HFFc6 (cell line): ENCODE measurements around the gene GABBR2. TPM values are rescaled to one million over a fixed set of nuclear protein-coding genes. Genes with fewer than 3 reads are reported as not detected.

Experiments used
- DNase-seq: peaks from one replicate; pipeline ENCODE4 v3.0.0-alpha.2; 2018
- H3K27ac Mint-ChIP-seq: 2 replicates; pipeline ENCODE4 v1.8.0; 2020; ENCODE audit warnings: mild to moderate bottlenecking, mixed read lengths
- H3K27me3 Mint-ChIP-seq: 2 replicates; pipeline ENCODE4 v1.8.0; 2021; ENCODE audit warnings: mild to moderate bottlenecking, moderate library complexity, mixed read lengths; ENCODE audit not compliant: insufficient read depth
- H3K36me3 Mint-ChIP-seq: 2 replicates; pipeline ENCODE4 v1.8.0; 2021; ENCODE audit warnings: low read depth, mixed read lengths
- H3K4me1 Mint-ChIP-seq: 2 replicates; pipeline ENCODE4 v1.8.0; 2020; ENCODE audit warnings: low read depth, mixed read lengths
- H3K4me3 Mint-ChIP-seq: 2 replicates; pipeline ENCODE4 v1.8.0; 2020; ENCODE audit warnings: mild to moderate bottlenecking, moderate library complexity, mixed read lengths
- H3K9me3 Mint-ChIP-seq: 2 replicates; pipeline ENCODE4 v1.8.0; 2020; ENCODE audit warnings: mild to moderate bottlenecking, mixed read lengths
- total RNA-seq, 6 experiments: library from RNA; stranded (reverse); fragmentation: NEBNext Ultra II Directional; extraction: Animal tissue kit (Norgen Biotek cat#: 25700); gene quantifications; 2 replicates in 1 of 6; 3 replicates in 5 of 6; pipeline ENCODE4 v1.2.3, GENCODE V29; 2021
- TF ChIP-seq, protein P1 (sequence below): fragments of 200-600 bp; sonication (generic); IDR thresholded peaks from 2 replicates; pipeline ENCODE4 v1.5.0; 2021; ENCODE audit warnings: antibody characterized with exemption, mild to moderate bottlenecking

Gene GABBR2
- total RNA-seq, 6 experiments from 2014 or later: 3.1 to 9.3 (median 7.6) TPM

DNA sequence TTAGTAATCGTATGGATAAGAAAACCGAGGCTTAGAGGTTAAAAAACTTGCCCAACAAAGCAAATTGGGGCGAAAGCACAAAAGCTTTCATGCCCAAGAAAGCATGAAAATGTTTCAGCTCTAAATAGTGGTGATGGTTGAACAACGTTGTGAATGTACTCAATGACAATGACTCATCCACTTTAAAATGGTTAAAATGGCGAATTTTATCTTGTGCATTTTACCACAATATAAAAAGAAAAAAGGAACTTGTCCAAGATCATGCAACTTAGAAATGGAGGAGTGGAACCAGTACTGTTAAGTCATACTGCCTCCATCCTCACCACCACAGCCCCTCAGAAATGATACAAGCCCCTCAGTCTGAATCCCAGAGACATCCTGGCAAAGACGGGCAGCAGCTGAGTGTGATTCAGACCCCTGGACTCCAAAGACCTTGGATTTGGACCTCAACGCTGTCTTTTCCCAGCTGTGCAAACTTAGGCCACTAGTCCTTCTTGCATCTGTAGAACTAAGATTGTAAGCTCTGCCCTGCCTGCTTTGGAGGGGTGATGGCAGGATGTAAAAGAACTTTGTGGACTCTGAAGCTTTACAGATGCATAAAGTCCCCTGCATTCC lies 158.4 kb downstream of the GABBR2 start:
- TF ChIP-seq, protein P1, sequence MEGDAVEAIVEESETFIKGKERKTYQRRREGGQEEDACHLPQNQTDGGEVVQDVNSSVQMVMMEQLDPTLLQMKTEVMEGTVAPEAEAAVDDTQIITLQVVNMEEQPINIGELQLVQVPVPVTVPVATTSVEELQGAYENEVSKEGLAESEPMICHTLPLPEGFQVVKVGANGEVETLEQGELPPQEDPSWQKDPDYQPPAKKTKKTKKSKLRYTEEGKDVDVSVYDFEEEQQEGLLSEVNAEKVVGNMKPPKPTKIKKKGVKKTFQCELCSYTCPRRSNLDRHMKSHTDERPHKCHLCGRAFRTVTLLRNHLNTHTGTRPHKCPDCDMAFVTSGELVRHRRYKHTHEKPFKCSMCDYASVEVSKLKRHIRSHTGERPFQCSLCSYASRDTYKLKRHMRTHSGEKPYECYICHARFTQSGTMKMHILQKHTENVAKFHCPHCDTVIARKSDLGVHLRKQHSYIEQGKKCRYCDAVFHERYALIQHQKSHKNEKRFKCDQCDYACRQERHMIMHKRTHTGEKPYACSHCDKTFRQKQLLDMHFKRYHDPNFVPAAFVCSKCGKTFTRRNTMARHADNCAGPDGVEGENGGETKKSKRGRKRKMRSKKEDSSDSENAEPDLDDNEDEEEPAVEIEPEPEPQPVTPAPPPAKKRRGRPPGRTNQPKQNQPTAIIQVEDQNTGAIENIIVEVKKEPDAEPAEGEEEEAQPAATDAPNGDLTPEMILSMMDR: peak; percentile 10; the same call in 1 of the 2 replicates
- H3K4me1 Mint-ChIP-seq: peaks cover 43% of the 10 kb centered on the region
- peak; percentile 39 for DNase-seq
- H3K27me3 Mint-ChIP-seq: no peaks in the 10 kb centered on the region; the same call in 1 of the 2 replicates
- H3K4me3 Mint-ChIP-seq: peak overlapping the region; percentile 56
- no peaks in the 10 kb centered on the region for H3K9me3 Mint-ChIP-seq
- H3K27ac Mint-ChIP-seq: peak overlapping the region; percentile 73
- no peaks in the 10 kb centered on the region for H3K36me3 Mint-ChIP-seq

DNA sequence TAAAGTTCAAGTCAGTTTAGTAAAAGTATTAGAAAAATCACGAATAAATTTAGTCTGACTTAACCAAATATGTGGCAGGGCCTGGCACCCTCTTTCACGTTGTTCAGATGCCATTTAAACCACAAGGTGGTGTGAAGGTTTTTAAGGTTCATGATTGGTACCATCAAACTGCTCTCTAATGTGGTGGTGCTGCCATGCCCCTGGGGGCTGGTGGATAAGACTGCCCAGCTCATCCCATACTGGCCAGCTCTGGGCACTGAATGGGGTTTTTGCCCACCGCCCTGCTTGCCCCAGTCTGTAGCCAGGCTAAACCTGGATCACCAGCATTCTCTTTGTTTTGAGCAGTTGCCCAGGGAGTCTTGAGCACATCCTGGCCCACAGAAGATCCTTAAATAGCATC lies 159.3 kb downstream of the GABBR2 start:
- no peak for DNase-seq
- TF ChIP-seq, protein P1: no peak
- H3K9me3 Mint-ChIP-seq: no peaks in the 10 kb centered on the region
- H3K36me3 Mint-ChIP-seq: no peaks in the 10 kb centered on the region
- H3K4me1 Mint-ChIP-seq: peaks cover 43% of the 10 kb centered on the region
- 0 out of 2 replicates have a peak overlapping the region, but pooled peaks have one; percentile 73 for H3K27ac Mint-ChIP-seq
- peaks cover under 1% of the 10 kb centered on the region; the same call in 1 of the 2 replicates for H3K27me3 Mint-ChIP-seq
- no peak overlapping the region for H3K4me3 Mint-ChIP-seq

DNA sequence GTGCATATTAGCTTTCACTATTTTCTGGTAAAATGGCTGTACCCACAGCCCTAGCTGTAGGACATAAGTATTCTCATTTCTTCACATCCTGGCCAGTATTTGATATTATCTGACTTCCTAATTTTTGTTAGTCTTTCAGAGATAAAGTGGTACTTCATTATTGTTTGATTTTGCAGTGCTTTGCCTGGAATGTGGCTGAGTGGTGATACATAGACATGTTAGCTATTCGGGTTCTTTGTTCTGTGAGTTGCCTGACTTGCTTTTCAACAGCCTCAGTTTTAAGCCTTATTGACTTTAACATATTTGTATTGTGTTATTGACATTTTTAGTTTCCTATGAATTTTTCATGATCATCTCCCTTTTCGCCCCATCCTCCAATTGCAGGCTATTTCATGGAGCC lies 161.1 kb downstream of the GABBR2 start:
- Mint-ChIP-seq H3K9me3 (no peaks in the 10 kb centered on the region), H3K4me3 (no peak overlapping the region), H3K4me1 (peaks cover 41% of the 10 kb centered on the region), H3K36me3 (no peaks in the 10 kb centered on the region), H3K27me3 (peaks cover 6% of the 10 kb centered on the region), H3K27ac (no peak overlapping the region; the same call in 1 of the 2 replicates)
- DNase-seq: no peak
- TF ChIP-seq, protein P1: no peak

GRCh38 chr9:98545021-98545420 lies 163.7 kb downstream of the GABBR2 start:
- TF ChIP-seq, protein P1: no peak
- no peaks in the 10 kb centered on the region for H3K9me3 Mint-ChIP-seq
- H3K4me1 Mint-ChIP-seq: peaks cover 20% of the 10 kb centered on the region
- no peak overlapping the region for H3K27ac Mint-ChIP-seq
- DNase-seq: no peak
- H3K27me3 Mint-ChIP-seq: peaks cover 6% of the 10 kb centered on the region
- no peaks in the 10 kb centered on the region for H3K36me3 Mint-ChIP-seq
- no peak overlapping the region for H3K4me3 Mint-ChIP-seq

DNA sequence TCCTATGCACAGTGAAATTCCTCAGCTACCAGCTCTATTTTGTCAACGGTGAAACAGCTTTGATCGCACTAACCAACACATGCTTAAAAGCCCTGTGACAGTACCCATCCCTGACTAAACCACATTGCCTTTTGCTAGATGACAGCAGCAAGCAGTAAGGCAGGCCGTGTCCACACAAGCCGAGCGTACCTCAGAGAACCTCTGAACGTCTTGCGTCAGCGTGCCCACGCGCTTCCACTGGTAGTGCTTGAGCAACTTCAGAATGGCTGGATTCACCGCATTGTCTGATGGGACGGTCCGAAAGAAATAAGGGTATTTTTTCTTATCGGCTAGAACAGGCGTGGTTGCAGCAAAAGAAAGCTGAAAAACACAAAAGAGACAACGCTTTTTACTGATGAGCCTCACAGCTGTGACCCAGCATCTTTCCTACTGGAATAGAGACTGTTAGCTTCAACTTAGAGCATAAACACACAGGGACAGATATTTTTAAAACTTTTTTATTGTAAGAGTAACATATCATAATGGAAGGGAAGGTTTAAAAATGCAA lies 167.0 kb downstream of the GABBR2 start:
- DNase-seq: no peak
- Mint-ChIP-seq H3K9me3 (no peaks in the 10 kb centered on the region), H3K4me3 (no peak overlapping the region), H3K36me3 (no peaks in the 10 kb centered on the region), H3K27me3 (peaks cover 6% of the 10 kb centered on the region; the same call in 1 of the 2 replicates), H3K4me1 (peaks cover 12% of the 10 kb centered on the region), H3K27ac (no peak overlapping the region)
- TF ChIP-seq, protein P1: no peak
